ENCODE data around the gene KLHL29. TPM values are rescaled to one million over a fixed set of nuclear protein-coding genes. Genes with fewer than 3 reads are reported as not detected.

The KLHL29 gene
- total and polyA plus RNA-seq, 10 of the 15 experiments (the other 5 are each of a cell fraction or from before 2014, with no cell fraction given): 1.4 to 19.5 (median 6.1) TPM

- TF ChIP-seq, protein P1, sequence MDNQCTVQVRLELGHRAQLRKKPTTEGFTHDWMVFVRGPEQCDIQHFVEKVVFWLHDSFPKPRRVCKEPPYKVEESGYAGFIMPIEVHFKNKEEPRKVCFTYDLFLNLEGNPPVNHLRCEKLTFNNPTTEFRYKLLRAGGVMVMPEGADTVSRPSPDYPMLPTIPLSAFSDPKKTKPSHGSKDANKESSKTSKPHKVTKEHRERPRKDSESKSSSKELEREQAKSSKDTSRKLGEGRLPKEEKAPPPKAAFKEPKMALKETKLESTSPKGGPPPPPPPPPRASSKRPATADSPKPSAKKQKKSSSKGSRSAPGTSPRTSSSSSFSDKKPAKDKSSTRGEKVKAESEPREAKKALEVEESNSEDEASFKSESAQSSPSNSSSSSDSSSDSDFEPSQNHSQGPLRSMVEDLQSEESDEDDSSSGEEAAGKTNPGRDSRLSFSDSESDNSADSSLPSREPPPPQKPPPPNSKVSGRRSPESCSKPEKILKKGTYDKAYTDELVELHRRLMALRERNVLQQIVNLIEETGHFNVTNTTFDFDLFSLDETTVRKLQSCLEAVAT (IDR thresholded peaks at IDR 0.05): 0 out of 2 replicates have a peak, but pooled peaks have one; percentile 14
- TF ChIP-seq NR2F1 (conservative IDR thresholded peaks at IDR 0.05) (no peak), NR2C1 (IDR thresholded peaks at IDR 0.05) (no peak), BMI1 (IDR thresholded peaks at IDR 0.05; ENCODE audit: borderline replicate concordance) (no peak), PKNOX1 (IDR thresholded peaks at IDR 0.05) (peak; percentile 74), SUPT20H (IDR thresholded peaks at IDR 0.05; ENCODE audit: borderline replicate concordance, control insufficient read depth, low read depth, low read length) (no peak), IKZF2 (IDR thresholded peaks at IDR 0.05) (no peak), MXI1 (IDR thresholded peaks at IDR 0.05; ENCODE audit: low read depth, low read length) (no peak), KDM1A (IDR thresholded peaks at IDR 0.05; ENCODE audit: borderline replicate concordance) (no peak), CEBPZ (IDR thresholded peaks at IDR 0.05; ENCODE audit: low read depth, low read length) (no peak), PML (IDR thresholded peaks at IDR 0.05; ENCODE audit: low read length) (no peak), PRDM15 (CRISPR knock-in tag; IDR thresholded peaks at IDR 0.05) (no peak), ZNF24 (IDR thresholded peaks at IDR 0.05) (no peak), MEF2B (IDR thresholded peaks at IDR 0.05; ENCODE audit: partially characterized antibody, poor library complexity, severe bottlenecking) (no peak), JUNB (IDR thresholded peaks at IDR 0.05) (peak; percentile 37; the same call in 1 of the 2 replicates), SIN3A (IDR thresholded peaks at IDR 0.05; ENCODE audit: low read depth, low read length) (no peak), YY1 (IDR thresholded peaks at IDR 0.05; ENCODE audit: low read depth, low read length) (no peak), FOXM1 (IDR thresholded peaks at IDR 0.05; ENCODE audit: low read depth, low read length) (no peak), NFYA (IDR thresholded peaks at IDR 0.05; ENCODE audit: borderline replicate concordance, low read depth, low read length) (no peak), ZNF384 (IDR thresholded peaks at IDR 0.05; ENCODE audit: borderline replicate concordance, low read depth, low read length) (no peak)
- TF ChIP-seq, protein P2, sequence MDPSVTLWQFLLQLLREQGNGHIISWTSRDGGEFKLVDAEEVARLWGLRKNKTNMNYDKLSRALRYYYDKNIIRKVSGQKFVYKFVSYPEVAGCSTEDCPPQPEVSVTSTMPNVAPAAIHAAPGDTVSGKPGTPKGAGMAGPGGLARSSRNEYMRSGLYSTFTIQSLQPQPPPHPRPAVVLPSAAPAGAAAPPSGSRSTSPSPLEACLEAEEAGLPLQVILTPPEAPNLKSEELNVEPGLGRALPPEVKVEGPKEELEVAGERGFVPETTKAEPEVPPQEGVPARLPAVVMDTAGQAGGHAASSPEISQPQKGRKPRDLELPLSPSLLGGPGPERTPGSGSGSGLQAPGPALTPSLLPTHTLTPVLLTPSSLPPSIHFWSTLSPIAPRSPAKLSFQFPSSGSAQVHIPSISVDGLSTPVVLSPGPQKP (IDR thresholded peaks at IDR 0.05; ENCODE audit: low read depth, low read length): no peak
Measured at GRCh38 chr2:23445450-23445868, 60.5 kb downstream of the KLHL29 start (continued).
